HL-60/S4 treated with phorbol 12-myristate 13-acetate at 8.2 ng/mL for 4 days and 3 days (cell line): ENCODE results near the gene MRPL46.
"Not testable (repeated sequence)": the region's sequence is repeated elsewhere in the genome, so short reads cannot be mapped to it uniquely, and the experiment has no call there.

ENCODE experiments used
- in situ Hi-C: fragments of 300-500 bp; cut with MboI; formaldehyde crosslinking; loops from 2 replicates; pipeline ENCODE4 v1.15.0; 2022; ENCODE audit warnings: low sequenced_read_pairs

The MRPL46 gene

DNA sequence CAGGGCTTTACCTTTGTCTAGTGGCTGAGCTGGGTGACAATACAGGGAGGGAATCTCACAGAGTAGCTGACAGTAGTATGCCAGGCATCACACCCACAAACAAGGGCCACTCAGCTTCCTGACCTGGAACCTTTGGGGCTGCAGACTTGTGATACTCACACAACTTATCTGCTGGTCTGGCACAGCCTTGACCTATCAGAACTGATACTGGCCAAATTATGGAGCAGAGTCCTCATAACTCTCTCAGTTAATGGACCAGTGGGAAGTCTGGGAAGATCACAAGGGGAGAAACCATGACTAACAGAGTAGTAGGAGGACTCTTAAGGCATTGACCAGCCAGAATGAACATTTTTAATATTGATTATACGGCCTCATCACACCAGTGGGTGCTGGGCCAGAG is 19.4 kb downstream of the MRPL46 start:
- in situ Hi-C loops, result no loop called here

DNA sequence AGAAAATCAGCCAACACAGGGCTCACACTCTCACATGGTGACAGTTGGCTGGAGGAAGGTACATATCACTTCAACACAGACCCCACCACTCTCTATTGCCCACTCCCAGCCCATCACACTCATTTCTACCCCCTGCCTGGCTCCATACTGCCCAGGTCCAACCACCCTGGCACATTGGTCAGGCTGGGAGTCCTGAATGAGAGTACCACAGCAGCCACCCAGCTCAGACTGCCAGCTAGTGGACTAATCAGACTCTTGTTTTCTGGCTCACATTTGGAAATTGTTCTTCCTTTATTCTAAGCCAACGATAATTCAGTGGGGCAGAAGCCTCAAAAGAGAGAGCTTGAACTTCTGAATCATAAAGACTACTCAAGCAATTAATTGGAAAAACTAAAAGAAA is 20.0 kb downstream of the MRPL46 start:
- in situ Hi-C loops, result no loop called here

DNA sequence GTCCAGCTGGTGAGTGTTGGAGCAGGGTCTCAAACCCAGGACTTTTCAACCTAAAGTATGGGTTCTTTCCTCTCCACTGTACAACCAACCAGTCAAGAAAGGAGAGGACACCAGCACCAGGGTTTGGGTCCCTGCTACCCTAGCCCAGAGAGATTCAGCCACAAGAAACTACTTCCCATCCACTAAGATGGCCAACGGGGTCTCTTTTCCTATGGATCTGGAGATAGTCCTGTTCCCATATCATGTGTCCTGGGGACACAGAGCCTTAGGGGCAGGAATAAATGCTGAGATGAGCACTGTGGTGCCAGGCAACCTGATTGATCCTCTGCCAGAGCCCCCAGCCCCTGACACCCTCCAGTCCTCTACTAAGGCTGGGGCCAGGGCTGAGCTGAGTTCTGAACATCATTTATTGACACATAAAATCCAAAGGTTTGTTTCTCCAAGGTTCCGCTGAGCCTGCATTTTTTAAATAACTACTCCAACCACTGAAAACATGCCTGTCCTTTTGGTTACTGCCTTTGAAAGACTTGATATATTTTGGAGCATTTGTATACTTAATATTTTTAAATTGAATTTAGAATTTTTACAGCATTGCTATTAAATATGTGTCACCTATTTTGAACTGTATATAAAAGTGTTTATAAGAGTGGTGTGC is 26.0 kb downstream of the MRPL46 start:
- in situ Hi-C loops, result no loop called here

DNA sequence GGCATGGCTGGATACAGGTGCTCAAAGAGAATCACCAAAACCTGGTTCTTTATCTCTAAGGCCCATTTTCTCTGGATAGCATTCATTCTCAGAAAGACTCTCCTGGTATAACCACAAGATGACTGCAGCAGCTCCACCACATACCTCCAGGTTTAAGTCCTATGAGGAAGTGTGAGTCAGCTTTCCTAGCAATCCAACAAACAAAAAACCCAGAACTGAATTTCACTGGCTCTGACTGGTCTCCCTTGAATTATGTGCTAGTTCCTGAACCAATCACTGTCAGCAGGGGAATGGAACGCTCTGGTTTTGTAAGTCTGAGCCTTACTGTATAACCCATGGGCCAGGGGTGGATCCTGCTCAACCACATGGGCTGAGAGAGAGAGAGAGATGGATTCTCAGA is 27.2 kb downstream of the MRPL46 start:
- in situ Hi-C loops, result no loop called here

- in situ Hi-C loops, result no loop called here
Measured at GRCh38 chr15:88438181-88438580, 29.0 kb downstream of the MRPL46 start.

- in situ Hi-C loops, result not testable (repeated sequence)
Measured at GRCh38 chr15:88434106-88434505, 33.1 kb downstream of the MRPL46 start.

GRCh38 chr15:88433046-88433685 is 34.0 kb downstream of the MRPL46 start:
- in situ Hi-C loops, result no loop called here

DNA sequence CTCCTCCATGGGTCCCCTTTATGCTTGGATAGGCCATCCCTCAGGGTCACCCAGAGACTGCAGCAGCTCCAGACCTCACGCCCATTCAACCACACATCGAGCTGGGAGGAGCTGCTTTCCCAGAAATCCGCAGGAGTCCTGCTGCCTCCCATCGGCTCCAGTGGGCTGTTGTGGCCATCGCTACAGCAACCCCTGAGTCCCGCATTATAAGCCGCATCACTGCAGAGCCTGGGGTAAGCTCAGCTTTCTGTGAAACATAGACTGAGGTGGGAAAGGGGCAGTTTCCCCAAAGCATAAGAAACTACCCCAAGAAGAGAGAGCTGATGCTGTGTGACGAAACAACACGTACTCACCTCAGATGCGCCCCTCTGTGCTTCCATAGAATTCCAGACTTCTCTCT is 35.7 kb downstream of the MRPL46 start:
- in situ Hi-C loops, result no loop called here

DNA sequence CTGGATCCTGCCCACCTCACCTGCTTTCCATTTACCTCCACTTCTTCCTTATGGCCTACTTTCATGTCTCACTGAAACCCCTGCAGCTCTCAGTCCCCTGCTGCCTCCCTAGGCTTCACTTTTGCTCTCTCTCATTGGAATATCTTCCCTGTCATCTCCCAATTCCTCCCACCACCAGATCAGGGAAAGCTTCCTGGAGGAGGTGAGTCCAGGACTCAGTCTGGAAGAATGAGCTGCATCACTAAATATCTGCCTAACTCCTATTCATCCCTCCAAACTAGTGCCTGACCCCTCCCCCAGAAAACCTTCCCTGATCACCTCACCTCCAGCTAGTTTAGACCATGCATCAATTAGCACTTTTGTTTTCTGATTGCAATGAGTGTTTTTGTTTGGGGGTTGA is 37.1 kb downstream of the MRPL46 start:
- in situ Hi-C loops, result no loop called here

GRCh38 chr15:88428805-88429605 is 38.2 kb downstream of the MRPL46 start:
- in situ Hi-C loops, result no loop called here

GRCh38 chr15:88428053-88428452 is 39.1 kb downstream of the MRPL46 start:
- in situ Hi-C loops, result no loop called here

DNA sequence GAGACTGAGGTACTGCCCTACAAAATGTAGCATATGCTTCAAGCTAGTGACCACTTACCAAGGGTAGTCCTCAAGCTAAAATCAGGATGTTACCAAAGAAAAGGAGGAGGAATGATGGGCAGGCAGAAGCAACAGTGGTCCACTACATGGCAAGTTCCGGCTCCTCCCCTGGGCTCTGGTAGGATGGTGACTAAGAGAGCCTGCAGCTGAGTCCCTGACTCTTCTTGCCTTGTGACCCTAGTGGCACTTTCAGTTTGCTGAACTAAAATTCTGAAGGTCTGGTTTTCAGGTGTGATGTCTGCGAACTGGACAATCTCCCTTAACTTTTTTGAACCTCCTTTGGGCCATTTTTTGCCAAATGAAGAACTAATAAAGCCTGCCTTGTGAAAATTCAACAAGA is 40.9 kb downstream of the MRPL46 start:
- in situ Hi-C loops, result no loop called here

- in situ Hi-C loops, result no loop called here
Measured at GRCh38 chr15:88423331-88423730, 43.9 kb downstream of the MRPL46 start.

DNA sequence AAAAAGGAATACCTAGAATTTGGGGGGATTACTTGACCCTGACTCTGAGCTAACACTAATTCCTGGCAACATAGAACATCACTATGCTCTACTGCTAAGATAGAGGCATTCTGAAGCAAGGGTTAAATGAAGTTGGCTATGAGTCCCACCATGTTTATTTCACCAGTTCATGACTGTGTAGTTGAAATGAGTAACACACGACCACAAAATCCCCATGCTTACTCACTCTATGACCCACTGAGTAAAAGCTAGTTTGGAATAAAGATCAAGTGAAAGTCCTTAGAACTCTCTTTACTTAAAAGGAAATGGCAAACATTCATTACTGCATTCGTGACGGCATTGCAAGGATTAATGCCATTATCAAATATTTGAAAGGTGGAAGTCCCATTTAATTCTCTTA is 47.4 kb downstream of the MRPL46 start:
- in situ Hi-C loops, result no loop called here
